Activated T-cell treated with anti-CD3 and anti-CD28 coated beads, Interleukin-2, amount 50 U/mL, for 48 hours (primary cell): ENCODE measurements around the gene ARHGEF1.

Source experiments
- DNase-seq, 2 experiments: peaks; one replicate each; pipeline ENCODE4 v3.0.0-alpha.2; 2020

Gene ARHGEF1

GRCh38 chr19:41919948-41920712 lies 37.1 kb downstream of the ARHGEF1 start:
- no peak for DNase-seq

DNA sequence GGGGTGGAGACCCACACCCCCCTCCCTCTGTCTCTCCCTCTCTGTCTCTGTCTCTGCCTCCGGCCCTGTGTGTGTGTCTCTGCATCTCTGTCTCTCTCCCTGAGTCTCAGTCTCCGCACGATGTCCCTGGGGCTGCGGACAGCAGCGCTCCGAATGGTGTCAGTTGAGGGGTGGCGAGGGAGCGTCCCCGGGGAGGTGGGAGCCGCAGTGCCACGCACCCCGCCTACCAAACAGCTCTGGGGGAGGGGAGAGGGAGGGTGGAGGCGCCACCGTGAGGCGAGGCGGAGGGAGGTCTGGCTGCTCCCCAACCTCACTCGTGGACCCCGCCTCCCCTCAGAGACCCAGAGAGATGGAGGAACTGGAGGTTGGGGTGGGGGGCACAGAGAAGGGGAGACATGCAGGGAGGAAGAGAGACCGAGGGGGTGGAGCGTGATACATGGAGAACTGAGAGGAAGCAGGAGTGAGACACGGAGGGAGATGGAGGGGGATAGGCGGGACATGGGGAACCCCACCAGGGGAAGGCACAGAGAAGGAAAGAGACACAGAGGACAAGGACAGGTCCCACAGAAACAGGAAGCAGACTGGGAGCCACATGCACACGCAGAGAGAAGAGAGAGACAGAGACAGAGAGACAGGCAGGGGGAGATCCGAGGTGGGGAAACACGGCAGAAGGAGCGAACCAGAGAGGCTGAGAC lies 38.0 kb downstream of the ARHGEF1 start:
- no peak for DNase-seq

GRCh38 chr19:41921577-41922576 lies 38.9 kb downstream of the ARHGEF1 start:
- no peak for DNase-seq

- no peak for DNase-seq
Measured at GRCh38 chr19:41922585-41922984, 39.6 kb downstream of the ARHGEF1 start.

DNA sequence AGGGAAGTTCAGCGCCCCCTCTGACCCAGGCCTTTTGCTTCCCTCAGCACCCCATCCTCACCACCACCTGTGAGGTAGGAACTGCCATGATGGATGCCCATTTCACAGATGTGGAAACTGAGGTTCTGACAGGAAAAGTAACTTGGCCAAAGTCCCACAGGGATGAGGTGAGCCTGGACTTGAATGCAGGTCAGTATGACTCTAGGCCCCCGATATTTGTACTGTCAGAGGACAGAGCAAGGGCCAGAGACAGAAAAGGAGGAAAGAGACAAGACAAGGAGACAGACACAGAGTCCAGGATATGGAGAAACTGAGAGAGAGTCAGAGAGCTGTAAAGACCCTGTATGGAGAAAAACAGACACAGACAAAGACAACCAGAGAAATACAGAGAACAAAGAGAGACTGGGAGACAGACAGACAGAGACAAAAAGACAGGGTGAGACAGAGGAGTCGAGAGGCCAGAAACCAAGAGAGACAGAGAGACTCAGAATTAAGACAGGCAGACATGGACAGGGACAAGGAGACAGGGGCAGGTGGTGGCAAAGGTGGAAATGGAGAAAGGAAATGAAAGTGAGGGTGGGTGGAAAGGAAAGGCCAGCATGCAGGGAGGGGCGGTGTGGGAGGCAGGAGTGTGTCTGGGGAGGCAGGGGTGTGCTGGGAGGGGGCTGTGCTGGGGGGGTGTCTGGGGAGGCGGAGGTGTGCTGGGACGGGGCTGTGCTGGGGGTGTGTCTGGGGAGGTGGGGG lies 40.2 kb downstream of the ARHGEF1 start:
- no peak for DNase-seq

DNA sequence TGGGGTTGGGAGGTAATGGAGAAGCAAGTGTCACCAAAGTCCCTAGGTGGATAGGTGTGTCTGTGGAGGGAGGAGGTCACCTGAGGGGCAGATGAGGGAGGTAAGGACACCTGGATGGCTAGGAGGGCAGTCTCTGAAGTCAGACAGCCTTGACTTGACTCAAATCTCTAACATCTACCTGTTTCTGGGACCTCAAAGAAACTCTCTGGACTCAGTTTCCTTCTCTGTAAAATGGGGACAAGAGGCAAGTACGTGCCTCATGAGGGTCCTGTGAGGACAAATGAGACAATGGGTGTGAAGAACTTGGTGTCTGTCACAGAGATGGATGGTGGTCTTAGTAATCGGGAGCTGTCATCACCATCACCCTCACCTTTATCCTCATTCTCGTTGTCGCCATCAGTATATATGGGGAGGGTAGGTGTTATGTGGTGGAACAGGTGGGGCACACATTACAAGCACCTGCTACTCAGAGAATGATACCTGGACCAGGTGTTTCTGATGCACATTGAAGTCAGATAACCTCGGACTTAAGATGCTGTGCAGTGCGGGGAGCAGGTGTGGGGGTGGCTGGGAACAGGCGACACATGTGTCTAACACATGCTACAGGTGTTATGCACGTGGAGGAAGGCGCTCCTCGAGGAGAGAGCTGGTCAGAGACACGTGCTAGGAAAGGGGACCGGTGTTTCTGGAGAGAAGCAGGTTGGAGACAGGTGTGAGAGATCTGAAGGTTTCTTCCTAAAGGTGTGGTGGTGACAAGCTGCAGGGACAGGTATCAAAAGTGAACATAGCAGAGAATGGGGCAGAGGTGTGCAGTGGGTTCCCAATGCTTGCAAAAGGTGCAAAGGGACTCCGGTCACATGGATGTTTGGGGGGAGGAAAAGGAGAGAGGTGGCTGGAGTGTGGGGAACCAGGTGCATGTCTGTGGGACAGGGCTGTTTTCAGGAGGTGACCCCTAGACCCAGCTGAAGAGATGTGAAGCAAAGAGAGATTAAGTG lies 41.5 kb downstream of the ARHGEF1 start:
- no peak for DNase-seq

DNA sequence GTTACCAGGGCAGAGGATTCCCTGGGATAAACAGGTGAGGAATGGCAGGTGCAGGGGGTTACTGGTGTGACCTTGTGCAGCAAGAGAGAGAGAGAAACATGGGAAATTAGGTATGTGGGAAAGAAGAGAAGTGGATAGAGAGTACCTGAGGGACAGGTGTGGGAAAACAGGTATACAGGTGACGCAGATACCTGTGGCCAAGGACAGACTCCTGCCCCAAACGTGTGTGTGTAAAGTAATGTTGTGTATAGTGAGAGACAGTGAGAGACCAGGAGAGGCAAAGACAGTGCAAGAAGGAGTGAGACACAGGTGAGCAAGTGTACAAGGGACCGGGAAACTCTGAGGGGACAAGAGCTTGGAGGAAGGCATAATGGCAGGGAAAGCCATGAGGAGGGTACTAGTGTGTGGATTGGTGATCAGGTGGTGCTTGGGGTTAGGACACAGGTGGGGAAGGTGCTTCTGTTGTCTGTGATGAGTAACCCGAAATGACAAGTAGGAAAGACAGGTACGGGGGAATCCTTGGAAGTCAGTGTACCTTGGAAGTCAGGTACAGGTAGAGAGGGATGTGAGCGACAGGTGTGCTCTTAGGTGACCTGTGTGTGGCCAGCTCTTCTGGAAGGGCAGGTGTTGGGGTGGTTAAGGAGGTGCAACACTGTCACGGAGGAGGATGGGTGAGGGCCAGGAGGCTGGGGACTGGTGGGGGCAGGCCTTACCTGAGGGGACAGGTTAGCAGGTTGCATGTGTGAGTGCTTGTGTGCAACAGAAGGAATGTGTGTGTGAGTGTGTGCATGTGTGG lies 42.4 kb downstream of the ARHGEF1 start:
- DNase-seq, result no peak

- no peak for DNase-seq
Measured at GRCh38 chr19:41926028-41926762, 43.2 kb downstream of the ARHGEF1 start.

- no peak for DNase-seq
Measured at GRCh38 chr19:41926763-41927496, 43.9 kb downstream of the ARHGEF1 start.

DNA sequence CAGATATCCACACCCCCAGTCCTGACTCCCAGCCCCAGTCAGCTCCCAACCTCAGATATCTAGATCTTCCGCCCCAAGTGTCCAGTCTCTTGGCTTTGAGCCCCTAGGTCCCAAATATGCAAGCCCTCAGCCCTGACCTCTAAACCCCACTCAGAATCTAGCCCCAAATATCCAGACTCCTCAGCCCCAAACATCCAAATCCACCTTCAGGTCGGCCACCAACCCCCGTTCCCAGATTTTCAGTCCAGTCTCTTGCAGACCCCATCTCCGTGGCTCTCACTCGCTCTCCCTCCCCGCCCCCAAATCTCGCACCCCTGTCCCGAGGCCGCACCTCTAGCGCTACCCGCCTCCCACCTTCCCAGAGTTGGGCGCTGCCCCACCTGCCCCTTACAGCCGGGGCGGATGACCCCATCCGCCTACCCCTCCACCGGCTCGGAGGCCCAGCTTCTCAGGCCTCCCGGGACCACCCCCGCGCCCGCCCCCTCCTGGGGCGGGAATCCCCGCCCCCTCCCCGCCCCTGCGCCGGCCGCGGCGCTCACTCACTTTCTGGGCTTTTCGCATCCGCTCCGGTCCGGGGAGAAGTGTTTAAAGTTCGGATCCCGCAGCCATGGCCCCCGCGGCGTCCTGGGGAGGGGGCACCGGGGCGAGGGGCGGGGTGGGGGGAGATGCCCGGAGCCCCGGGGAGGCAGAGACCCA lies 44.7 kb downstream of the ARHGEF1 start:
- peak in 1 of 2 experiments; percentile 52 for DNase-seq

DNA sequence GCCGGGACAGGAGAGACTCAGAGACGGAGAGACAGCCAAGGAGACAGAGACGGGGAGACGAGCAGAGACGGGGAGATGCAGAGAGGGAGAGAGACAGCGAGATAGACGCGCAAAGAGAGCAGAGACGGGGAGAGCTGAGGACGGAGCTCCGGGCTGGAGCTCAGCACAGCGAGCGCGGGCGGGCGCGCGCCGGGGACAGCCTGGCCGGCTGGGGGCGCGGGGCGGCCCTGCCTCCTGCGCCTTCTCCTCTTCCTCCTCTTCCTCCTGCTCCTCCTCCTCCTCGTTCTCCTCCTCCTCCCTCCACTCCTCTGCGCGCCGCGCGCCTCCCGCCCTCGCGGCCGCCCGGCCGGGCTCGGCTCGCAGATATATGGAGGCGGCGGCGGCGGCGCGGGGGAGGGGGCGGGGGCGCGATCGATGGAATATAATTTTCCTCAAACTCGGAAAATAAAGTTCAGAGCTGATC lies 45.3 kb downstream of the ARHGEF1 start, which contains the start of gene ERFL:
ERFL (minus strand) TSS at position 229 of the 463 bp plus-strand sequence. CDS start 15,530 bp downstream, outside the sequence.
- no peak for DNase-seq

- DNase-seq, result peak; percentile 60 to 61
Measured at GRCh38 chr19:41928754-41929535, 46.0 kb downstream of the ARHGEF1 start.

DNA sequence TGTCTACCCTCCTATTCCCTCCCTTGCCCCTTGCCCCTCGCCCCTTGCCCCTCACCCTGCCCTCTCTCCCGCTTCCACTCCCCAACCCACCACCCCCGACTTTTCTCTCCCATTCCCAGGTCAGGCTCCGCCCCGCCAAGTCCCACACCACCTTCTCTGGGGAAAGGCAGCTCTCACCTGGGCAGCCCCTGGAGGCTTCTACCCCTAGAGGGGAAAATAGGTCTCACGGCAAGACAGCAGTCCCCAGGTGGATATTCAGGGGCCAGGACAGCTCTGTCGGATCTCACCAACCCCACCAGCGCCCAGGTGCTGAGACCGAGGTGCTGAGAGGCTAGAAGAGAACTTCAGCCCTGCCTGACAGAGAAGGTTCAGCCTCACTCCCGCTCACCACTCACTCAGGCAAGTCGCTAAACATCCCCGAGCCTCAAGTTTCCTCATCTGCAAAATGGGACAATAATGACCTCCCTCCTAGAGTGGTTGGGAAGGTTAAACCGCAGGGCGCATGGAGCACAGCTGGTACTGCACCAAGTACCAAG lies 46.6 kb downstream of the ARHGEF1 start:
- no peak for DNase-seq

- DNase-seq, result no peak
Measured at GRCh38 chr19:41930322-41930722, 47.3 kb downstream of the ARHGEF1 start.

- peak in 1 of 2 experiments; percentile 41 for DNase-seq
Measured at GRCh38 chr19:41930926-41931592, 48.1 kb downstream of the ARHGEF1 start.

DNA sequence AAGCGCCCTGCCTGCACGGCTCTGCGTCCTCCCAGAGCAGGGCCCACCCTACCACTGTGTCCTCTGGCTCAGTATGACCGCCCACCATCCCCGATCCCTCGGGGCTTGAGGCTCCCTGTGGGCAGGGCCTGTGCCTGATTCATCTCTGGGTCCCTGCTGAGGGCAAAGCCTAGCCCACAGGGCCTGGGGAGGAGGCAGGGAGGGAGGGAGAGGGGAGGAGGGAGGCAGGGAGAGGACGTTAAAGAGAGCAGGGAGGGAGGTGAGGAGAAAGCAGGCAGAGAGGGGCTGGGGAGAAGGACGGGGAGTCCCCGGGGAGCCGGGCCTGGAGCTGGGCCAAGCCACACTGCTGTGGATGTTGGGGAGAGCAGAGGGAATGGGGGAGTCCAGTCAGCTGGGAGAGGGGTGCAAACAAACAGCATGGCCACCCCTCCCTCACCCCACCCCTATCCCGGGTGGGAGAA lies 49.3 kb downstream of the ARHGEF1 start:
- DNase-seq, result no peak
